Ureter (tissue), 1 donor: ENCODE data around the gene BCAS3. TPM values are rescaled to one million over a fixed set of nuclear protein-coding genes. Genes with fewer than 3 reads are reported as not detected.

Experiments used
- DNase-seq: peaks from one replicate; pipeline ENCODE4 v3.0.0-alpha.2; 2020; ENCODE audit warnings: low spot score
- total RNA-seq: library from RNA; stranded (reverse); gene quantifications from one replicate; pipeline ENCODE4 v1.2.4, GENCODE V29; 2023
- donor health status: DM: yes; HTN: yes; CAD: no.

Gene BCAS3
- total RNA-seq, 1 donor from 2014 or later, result 57.9 TPM

DNA sequence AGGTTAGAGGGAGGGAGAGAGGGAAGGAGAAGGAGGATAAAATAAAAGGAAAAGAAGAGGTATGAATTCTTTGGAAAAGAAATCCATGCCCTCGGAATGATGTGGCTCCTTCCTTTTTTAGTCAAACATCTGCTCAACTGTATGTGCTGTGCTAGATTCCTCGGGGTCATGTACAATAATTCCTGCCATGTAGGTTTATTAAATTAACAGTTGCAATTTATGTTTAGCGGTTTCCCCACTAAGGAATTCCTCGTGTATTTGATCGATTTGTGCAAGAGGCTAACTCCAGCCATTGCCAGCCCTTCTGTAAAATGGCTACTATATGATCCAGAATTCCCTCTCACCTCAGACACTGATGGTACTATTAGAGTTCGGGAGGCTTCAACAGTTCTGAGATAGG, 639.0 kb downstream of the BCAS3 start:
- no peak for DNase-seq

DNA sequence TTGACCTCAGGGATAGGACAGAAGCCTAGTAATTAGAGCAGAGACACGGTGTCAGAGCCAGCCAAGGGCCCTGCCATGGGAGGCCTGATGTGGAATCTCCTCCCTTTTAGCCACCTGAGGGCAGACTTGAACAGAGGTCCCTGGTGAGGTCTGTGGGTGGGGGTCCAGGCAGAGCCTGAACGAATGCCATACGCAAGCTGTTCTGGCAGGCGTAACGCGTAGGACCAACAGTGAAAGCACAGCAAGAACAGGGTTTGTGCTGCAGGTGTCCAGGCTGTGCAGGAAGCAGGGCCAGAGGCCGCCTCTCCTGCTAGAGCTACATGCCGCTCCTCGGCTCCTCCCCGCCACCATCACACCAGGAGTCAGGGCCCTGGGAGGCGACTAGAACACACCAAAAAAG, 640.1 kb downstream of the BCAS3 start:
- DNase-seq, result no peak

DNA sequence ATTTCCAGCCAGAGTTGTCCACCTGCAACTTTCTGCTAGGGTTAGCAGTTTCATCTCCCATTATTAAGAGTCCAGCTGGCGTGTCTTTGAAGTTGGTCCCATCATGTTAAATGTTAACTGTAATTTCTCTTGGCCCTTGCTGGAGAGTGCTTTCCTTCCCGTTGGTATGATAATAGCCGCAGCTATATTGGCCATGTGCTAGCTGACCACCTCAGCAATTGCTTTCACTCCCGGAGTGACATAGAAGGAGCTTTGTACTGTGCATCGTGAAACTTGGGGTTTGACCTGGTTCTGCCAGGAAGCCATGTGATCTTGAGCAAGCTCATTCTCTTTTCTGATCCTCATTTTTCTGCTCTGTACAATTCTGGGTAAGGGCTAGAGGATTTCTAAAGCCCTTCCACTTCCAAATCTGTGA, 641.0 kb downstream of the BCAS3 start:
- no peak for DNase-seq

DNA sequence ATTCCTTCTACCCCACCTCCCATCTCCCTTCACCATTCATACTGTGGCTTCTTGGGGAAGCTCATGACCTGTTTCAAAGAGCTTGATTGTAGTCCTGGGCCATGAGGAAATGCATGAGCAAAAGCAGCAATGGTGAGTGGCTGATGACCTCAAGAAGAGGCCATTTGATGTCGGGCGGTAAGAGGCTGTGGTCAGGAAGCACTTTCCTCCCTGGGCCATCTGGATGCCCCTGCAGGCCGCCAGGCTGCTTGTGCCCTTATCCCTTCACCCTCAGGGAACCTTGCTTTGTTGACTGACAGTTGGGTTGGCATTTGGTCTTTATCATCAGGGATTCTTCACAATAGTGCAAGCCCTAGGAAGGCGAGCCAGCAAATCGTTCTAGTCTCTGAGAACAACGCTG, 643.7 kb downstream of the BCAS3 start:
- no peak for DNase-seq

DNA sequence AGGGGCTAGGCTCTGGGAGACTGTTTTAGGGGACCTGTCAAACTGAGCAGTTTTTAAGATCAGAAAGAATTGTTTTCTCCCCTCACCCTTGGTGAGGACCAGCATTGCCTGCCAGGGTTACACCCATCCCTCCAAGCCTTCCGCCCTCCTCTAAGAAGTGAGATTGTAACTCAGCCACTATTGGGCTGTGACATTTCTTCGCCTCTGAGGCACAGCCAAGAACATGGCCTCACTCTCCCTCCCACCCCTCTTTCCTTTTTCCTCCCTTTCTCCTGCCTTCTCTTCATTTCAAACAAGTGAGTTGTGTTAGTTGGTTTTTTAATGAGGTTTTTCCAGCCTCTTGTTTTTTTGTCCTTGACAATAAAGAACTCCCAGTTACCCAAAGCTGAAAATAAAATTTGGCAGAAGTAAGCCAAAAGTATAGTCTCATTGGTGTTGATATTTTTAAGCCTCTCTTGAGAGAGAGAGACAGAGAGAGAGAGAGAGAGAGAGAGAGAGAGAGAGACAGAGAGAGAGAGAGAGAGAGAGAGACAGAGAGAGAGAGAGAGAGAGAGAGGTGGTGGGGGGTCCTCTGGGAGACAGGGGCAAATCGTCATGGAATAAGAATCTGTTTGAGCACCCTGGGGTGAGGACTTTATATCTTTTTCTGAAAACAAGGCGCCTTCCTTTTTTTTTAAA, 644.8 kb downstream of the BCAS3 start:
- DNase-seq, result no peak

DNA sequence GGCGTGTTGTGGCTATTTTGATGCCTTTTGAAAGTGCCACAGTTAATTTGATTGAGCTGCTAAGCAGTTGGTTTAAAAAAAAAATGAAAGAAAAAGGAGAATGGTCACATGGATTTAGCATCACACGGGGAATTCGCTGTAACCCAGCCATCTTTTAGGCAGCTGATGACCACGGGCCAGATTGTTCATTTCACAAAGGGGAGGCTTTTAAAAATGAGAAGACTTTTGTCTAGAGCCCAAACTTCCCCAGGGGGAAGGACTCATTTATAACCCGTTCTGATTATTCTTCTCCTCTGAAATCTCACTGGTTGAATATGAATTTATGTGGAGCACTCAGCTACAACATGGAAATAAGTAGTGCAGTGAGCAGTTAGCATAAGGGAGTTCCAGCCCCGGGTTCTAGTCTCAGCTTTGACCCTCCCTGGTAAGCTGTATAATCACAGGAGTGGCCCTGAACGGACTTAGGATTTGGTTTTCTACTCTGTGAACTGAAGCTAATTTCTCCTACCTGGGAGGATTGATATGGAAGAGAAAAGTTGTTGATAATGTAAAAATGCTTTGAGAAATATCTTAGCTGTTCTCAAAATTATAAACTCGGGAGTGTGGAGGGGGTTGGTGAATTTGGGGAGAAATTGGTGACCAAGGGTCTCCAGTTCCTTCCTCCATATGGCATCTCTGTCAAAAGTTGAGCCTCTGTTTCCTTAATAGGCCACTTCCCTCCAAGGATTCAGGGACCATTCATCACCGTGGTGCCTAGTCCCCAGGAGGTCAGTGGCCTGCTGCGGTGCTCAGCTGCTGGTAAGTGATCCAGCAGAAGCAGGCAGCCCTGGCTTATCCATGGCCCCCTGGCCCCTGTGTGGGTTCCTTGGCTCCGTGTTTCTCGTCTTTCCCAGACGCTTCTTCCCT, 645.6 kb downstream of the BCAS3 start:
- no peak for DNase-seq

DNA sequence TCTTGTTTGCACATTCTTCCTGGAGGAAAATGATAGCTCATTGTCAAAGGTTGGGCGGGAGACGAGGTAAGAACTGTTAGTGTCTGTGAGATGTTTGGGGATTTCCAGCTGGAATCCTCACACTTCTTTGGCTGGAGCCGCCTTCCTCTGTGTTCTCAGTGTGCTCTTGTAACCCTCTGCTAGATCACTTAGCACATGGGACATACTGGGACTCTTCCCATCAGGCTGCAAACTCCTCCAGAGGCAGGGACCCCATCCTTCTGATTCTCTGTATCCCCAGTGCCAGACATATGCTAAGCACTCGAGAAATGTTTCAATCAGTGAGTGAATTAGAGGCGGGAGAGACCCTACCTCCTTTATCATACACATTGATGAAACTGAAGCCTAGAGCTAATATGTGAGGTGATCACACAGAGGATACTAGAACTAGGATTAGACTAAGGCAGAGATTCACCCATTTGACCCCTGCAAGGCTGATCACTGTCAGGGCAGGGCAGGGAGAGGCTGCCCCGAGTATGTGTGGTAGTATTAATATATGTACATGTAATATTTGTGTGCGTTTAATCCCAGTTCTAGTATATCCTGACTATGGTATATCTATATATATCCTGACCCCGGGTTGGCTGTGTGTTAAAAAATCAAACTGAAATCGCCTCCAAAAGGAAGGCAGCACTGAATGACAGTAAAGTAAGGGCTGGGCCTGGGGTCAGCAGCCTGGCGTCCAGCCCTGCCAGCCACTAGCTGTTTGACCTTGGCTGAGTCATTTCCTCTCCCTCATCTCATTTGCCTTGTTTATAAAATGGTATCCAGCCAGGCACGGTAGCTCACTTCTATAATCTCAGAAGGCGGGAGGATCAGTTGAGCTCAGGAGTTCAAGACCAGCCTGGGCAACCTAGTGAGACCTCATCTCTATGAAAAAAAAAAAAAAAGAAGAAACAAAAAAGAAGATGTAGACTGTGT, 646.5 kb downstream of the BCAS3 start:
- no peak for DNase-seq

DNA sequence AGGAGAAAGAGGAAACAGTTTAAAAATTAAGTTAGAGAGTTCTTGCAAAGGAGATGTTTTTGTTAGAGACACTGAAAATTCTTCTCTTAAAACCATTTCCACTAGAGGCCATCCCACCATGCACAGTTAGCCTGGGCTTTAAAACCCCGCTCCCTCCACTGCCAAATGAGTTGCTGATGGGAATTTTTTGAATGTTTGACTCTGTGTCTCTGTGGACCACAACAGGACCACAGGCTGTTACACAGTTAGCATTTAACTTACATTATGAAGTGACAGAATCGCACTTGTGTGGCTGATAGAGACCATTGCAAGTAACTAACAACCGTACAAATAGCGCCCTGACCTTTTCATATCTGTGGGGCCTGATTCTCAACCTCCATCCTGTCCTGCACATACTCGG, 647.3 kb downstream of the BCAS3 start:
- no peak for DNase-seq

DNA sequence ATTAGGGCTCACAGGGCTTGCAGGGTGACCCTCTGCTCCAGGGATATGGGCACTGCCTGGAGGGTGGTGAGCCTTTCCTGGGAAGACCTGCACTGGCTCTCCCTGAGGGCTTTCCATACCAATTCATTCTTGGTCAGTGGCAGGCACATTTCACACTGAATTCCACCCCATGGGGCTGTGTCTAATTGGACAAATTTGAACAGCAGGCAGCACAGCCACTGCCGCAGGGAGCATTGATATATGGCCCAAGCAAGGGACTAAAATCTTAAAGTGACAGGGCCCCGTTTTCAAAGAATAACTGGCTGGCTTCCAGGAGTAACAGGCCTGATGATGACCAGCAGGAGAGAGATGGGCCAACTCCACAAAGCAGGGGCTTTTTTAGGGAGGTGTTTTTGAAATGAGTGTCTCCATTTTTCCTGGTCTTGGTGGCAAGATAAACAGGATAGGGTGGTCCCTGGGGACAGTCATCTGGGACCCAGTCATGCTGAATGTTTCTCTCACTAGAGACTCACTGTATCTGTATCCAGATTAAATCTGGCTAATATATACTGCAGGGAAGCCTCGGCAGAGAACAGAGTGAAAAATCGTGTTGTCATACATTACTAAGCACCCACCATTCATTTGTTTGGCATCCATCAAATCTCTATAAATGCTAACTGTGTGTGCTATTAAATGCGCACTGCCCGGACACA, 647.9 kb downstream of the BCAS3 start:
- DNase-seq, result no peak

DNA sequence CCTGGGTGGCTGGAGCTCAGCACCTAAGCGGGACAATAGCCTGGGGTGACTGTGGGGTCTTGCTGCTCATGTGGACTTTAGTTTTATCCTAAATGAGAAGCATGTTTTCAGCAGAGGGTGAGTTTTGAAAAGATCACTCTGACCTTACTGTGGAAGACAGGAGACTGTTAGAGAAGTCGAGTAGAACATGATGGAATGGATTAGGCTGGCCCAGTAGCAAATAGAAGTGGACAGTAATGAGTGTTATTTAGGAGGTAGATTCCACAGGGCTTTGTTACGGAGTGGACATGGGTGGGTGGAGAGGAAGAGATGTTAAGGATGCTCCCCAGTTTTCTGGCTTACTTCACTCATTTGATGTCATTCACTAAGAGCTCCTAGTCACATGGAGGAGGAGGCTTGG, 648.7 kb downstream of the BCAS3 start:
- no peak for DNase-seq

DNA sequence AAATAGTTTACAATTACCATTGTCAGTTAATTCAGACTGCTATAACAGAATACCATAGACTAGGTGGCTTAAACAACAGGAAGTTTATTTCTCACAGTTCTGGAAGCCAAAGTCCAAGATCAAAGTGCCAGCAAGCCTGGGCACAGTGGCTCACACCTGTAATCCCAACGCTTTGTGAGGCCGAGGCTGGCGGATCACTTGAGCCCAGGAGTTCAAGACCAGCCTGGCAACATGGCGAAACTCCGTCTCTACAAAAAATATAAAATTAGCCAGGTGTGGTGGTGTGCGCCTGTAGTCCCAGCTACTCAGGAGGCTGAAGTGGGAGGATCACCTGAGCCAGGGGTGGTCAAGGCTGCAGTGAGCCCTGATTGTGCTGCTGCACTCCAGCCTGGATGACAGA, 650.7 kb downstream of the BCAS3 start:
- no peak for DNase-seq

DNA sequence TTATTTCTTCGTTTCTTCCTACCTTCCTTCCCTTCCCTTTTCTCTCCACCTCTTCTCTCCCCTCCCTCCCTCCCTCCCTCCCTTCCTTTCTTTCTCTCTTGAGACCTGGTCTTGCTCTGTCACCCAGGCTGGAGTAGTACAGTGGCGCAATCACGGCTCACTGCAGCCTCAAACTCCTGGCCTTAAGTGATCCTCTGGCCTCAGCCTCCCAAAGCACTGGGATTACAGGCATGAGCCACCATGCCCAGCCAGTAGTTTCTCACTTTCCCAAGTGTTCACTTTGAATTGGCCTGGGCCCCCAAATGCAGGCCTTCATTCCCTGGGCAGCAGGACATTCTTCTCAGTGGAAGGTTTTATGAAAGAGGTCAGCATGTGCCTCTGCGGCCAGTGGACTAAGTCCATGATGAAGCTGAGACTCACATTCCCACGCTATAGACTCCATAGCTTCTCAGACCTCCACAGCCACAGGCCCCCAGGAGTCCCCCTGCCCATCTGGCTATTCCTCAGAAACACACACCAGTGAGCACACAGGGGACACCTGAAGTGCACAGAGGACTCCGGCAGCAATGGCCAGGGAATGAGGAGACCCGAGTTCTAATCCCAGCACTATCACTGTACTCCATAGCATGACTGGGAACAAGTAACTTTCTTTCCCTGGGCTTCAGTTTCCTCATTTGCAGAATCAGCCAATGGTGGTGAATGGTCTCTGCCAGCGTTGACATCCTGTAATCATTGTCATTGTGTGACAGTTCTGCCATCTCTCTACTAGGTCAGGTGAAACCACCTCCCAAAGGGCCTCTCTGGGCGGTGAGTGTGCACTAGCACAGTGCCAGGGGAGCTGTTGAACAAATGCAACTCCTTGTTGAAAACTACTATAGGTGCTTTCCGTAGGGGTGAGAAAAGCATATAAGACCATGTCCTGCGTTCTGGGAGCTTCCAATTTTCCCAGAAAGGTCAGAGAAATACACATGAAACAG, 652.8 kb downstream of the BCAS3 start:
- DNase-seq, result no peak

DNA sequence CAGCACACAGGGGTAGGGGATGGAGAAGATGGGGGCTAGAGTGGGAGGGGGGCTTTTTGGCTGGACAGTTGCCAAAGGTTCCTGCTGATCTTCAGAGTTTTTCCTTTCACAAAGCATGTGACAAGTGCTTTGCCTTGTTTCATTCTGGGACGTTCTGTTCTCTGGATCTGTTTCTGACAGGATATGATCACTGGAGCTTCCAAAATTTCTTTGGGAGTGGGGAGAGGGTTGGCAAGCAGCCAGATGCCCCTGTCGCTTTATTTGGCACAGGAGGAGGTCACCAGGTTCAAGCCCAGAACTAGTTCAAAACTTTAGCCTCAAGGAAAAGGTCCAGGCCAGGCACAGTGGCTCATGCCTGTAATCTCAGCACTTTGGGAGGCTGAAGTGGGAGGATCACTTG, 653.5 kb downstream of the BCAS3 start:
- no peak for DNase-seq

DNA sequence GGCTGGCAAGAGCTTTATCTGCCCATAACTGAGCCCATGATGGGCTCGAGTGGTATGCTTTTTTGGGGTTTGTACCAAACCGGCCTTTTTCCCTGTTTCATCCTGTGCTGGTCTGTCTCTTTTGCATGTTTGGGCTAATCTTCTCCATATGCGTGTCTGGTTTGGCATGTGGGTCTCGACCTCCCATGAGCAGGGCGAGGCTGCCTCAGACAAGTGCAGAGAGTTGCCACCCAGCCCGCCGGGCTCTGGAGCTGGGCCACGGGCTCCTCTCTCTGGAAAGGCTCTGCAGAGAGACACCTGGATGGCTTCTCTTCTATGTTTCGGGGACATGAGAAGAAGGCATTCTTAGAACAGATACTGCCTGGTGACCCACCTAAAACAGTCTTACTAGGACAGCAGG, 654.2 kb downstream of the BCAS3 start:
- no peak for DNase-seq

DNA sequence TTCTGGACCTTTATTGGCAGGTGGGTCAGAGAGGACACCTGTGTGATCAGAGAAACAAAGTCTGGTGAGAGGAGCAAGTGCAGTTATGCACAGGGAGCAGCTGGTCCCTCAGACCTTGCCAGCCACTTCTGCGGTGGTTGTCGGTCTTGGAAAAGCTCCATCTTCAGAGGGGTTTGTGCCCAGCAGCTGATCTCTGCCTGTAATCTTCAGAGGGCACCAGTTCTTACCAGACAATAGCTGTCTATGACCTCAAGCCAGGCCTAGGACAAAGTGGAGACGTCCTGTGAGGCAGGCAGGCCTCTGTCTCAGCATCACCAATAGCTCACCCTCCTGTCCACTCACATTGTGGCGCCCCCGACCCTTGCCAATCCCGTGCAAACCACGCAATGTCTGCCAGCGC, 655.5 kb downstream of the BCAS3 start:
- DNase-seq, result no peak

DNA sequence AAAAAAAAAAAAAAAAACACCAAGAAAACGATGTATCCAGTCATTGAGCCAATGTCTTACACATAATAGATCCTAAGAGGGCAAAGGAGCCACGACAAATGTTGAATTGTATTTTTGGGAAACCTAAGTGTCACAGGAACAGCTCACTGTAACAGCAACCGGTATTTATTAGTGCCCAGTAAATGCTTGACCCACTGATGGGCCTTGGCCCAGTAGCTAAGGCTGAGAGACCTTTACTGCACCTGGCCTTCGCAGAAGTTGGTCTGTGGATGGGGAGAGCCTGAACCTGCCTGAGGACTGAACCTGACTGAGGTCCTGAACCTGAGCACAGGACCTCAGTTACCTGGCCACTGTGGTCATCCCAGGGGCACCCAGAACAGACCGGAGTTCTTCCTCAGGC, 657.0 kb downstream of the BCAS3 start:
- no peak for DNase-seq

DNA sequence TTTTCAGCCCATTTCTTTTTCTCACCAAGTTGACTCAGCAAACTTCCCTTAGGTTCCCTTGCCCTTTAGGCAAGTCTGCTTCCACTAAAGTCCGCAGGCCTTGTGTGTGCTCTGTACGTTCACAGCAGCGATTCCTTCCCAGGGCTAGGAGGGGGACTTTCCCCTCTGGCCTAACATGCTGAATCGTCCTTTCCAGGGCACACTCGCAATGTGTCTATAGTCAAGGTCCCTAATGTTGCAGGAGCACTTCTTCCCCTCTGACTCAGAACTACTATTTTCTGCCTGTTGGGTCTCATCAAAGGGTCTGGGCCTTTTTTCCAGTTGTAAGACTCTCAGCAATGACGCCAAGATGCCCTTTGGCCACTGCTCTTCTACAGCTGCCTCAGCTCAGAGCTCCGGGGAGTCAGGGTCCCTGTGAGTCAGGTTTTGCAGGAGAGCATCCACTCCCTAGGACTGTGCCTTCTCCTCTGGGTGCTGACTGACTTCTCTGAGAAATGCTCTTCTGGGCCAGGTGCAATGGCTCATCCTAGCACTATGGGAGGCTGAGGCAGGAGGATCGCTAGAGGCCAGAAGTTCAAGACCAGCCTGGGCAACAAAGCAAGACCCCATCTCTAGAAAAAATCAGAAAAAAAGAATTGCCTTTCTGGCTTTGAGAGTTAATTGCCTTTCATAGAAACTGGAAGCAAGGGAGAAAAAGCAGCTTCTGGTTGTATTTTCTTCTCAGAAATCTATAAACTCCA, 657.6 kb downstream of the BCAS3 start:
- no peak for DNase-seq

DNA sequence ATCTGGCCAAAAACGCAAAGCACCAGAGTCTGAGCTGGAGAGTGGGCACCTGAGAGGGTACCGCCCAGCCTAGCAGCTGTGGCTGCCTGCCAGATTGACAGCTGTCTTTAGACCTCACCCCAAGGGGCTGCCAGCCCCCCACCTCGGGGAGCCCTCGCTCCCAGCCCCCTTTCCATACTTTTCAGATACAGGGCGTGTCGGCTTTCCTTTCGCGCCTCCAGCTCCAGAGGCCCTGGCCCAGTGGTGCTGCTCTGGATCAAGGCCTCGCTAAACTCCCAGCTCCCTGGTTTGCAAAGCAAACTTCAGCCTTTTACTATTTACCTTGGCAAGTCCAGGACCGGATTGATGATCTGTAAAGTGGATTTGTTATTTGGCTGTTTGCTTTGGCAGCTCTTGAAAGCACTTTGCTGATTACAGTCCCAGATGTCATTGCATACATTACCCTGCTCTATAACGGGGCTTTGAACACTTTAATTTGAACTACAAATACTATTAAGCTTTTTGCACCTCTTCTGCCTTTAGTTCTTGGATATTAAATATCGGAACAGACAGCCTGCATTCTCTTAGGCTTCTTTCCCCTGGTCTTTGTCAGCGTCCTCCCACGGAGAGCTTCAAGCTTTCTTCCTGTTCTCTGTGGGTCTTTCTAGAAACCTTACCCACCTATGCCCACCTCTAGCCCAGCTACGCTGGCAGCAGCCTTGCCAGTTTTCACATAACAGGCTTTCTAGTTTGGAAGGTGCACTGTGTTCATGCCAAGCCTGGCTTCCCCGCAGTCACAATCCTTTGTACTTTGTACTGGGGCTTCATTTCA, 658.4 kb downstream of the BCAS3 start:
- no peak for DNase-seq

DNA sequence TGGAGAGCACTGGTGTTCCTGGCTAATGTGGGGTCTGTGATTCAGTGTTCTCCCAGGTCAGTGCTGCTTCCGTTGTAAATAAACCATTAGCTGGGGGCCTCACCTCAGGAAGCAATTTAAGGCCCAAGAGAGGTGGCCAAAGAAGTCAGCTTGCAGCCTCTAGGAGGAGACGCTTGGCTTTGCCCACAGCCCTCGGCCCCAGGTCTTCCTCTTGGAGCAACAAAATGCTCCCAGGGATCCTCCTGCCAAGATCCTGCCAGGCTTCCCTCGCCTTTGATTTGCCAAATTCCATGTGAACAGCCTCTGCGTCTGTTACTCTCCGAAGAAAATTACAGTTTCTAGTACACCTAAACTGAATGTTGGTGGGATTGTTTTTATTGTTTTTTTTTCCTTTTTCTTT, 659.6 kb downstream of the BCAS3 start:
- no peak for DNase-seq
